Thymus (tissue), 11 donors: ENCODE data around the gene MTSS2. TPM values are rescaled to one million over a fixed set of nuclear protein-coding genes. Genes with fewer than 3 reads are reported as not detected.

Source experiments
- DNase-seq, 9 donors: peaks; one replicate each; pipeline ENCODE4 v3.0.0-alpha.2; 2013; ENCODE audit warnings: low spot score in 9 of 9, low read depth in 6 of 9, missing footprints in 1 of 9
- H3K27ac ChIP-seq, 2 donors: one replicate each; pipeline ENCODE4 v1.5.1; 2013; ENCODE audit warnings: control low read depth in 1 of 2, low read depth in 1 of 2, low read length in 1 of 2, mild to moderate bottlenecking in 1 of 2, moderate library complexity in 1 of 2
- H3K27me3 ChIP-seq, 2 donors: one replicate each; pipeline ENCODE4 v1.5.1; 2013; ENCODE audit warnings: low read length in 1 of 2; ENCODE audit not compliant: control insufficient read depth in 2 of 2, insufficient read depth in 1 of 2
- H3K36me3 ChIP-seq, 2 donors: one replicate each; pipeline ENCODE4 v1.5.1; 2013; ENCODE audit warnings: low read length in 1 of 2, mild to moderate bottlenecking in 1 of 2, moderate library complexity in 1 of 2; ENCODE audit not compliant: control insufficient read depth in 2 of 2, insufficient read depth in 2 of 2
- H3K4me1 ChIP-seq, 2 donors: one replicate each; pipeline ENCODE4 v1.5.1; 2013; ENCODE audit warnings: low read length in 2 of 2; ENCODE audit not compliant: control insufficient read depth in 2 of 2, insufficient read depth in 2 of 2
- H3K4me3 ChIP-seq, 2 donors: one replicate each; pipeline ENCODE4 v1.5.1; 2013; ENCODE audit warnings: low read length in 2 of 2, control low read depth in 1 of 2, mild to moderate bottlenecking in 1 of 2
- H3K9me3 ChIP-seq, 2 donors: one replicate each; pipeline ENCODE4 v1.5.1; 2013; ENCODE audit warnings: low read length in 1 of 2, mild to moderate bottlenecking in 1 of 2; ENCODE audit not compliant: control insufficient read depth in 2 of 2, insufficient read depth in 1 of 2
- WGBS: extraction: QIAGEN DNeasy Blood & Tissue Kit; methylation state at CpG from one replicate; pipeline ENCODE4 v1.1.7; 2013; 5-methylcytosine and 5-hydroxymethylcytosine counted together
- polyA plus RNA-seq: library from polyadenylated mRNA; stranded (reverse); fragments of 200-250 nt; gene quantifications from one replicate; pipeline ENCODE4 v1.2.3, GENCODE V29; 2013
- total RNA-seq: library from RNA; stranded (reverse); fragments of 120-200 nt; gene quantifications from one replicate; pipeline ENCODE4 v1.2.4, GENCODE V29; 2013
- donor health status: healthy.

The MTSS2 gene
- total and polyA plus RNA-seq, 2 donors, result 12.0 to 36.4 TPM

GRCh38 chr16:70661918-70662641 is 23.8 kb downstream of the MTSS2 start:
- DNase-seq, result no peak
- peaks cover 47 to 48% of the 10 kb centered on the region in 2 donors for H3K36me3 ChIP-seq
- H3K4me1 ChIP-seq, result no peaks in the 10 kb centered on the region
- WGBS, result 87% methylated on average over 21 of the region's 21 CpGs
- H3K4me3 ChIP-seq, result no peak overlapping the region
- H3K27ac ChIP-seq, result no peak overlapping the region
- H3K27me3 ChIP-seq, result no peaks in the 10 kb centered on the region
- no peaks in the 10 kb centered on the region for H3K9me3 ChIP-seq

- peaks cover 41 to 45% of the 10 kb centered on the region in 2 donors for H3K36me3 ChIP-seq
- H3K4me3 ChIP-seq, result no peak overlapping the region
- H3K27me3 ChIP-seq, result no peaks in the 10 kb centered on the region
- H3K4me1 ChIP-seq, result no peaks in the 10 kb centered on the region
- 94% methylated on average over 17 of the region's 17 CpGs for WGBS
- no peak overlapping the region for H3K27ac ChIP-seq
- no peak for DNase-seq
- H3K9me3 ChIP-seq, result no peaks in the 10 kb centered on the region
Measured at GRCh38 chr16:70661534-70661917, 24.3 kb downstream of the MTSS2 start.

- H3K27ac ChIP-seq, result no peak overlapping the region
- WGBS, result 89% methylated on average over 7 of the region's 7 CpGs
- H3K27me3 ChIP-seq, result no peaks in the 10 kb centered on the region
- peaks cover 34 to 38% of the 10 kb centered on the region in 2 donors for H3K36me3 ChIP-seq
- H3K4me1 ChIP-seq, result no peaks in the 10 kb centered on the region
- no peaks in the 10 kb centered on the region for H3K9me3 ChIP-seq
- no peak overlapping the region for H3K4me3 ChIP-seq
- no peak for DNase-seq
Measured at GRCh38 chr16:70660672-70661350, 25.0 kb downstream of the MTSS2 start.

- no peak for DNase-seq
- no peaks in the 10 kb centered on the region for H3K4me1 ChIP-seq
- 87% methylated on average over 16 of the region's 16 CpGs for WGBS
- no peaks in the 10 kb centered on the region for H3K9me3 ChIP-seq
- no peak overlapping the region for H3K27ac ChIP-seq
- H3K4me3 ChIP-seq, result no peak overlapping the region
- no peaks in the 10 kb centered on the region for H3K27me3 ChIP-seq
- H3K36me3 ChIP-seq, result peaks cover 27 to 31% of the 10 kb centered on the region in 2 donors
Measured at GRCh38 chr16:70659953-70660671, 25.7 kb downstream of the MTSS2 start.

- WGBS, result 96% methylated on average over 12 of the region's 12 CpGs
- H3K36me3 ChIP-seq, result peaks cover 22 to 25% of the 10 kb centered on the region in 2 donors
- no peak for DNase-seq
Measured at GRCh38 chr16:70659546-70659945, 26.3 kb downstream of the MTSS2 start.

GRCh38 chr16:70658921-70659320 is 26.9 kb downstream of the MTSS2 start:
- no peak overlapping the region for H3K27ac ChIP-seq
- DNase-seq, result no peak
- H3K4me1 ChIP-seq, result peaks cover 0 to 3% of the 10 kb centered on the region in 2 donors
- H3K9me3 ChIP-seq, result no peaks in the 10 kb centered on the region
- no peaks in the 10 kb centered on the region for H3K27me3 ChIP-seq
- H3K36me3 ChIP-seq, result peaks cover 16 to 19% of the 10 kb centered on the region in 2 donors
- 95% methylated on average over 5 of the region's 5 CpGs for WGBS
- no peak overlapping the region for H3K4me3 ChIP-seq

More at GRCh38 chr16:70659546-70659945, 26.3 kb downstream of the MTSS2 start:
- no peak overlapping the region for H3K27ac ChIP-seq
- H3K4me3 ChIP-seq, result no peak overlapping the region
- H3K27me3 ChIP-seq, result no peaks in the 10 kb centered on the region
- H3K9me3 ChIP-seq, result no peaks in the 10 kb centered on the region
- H3K4me1 ChIP-seq, result no peaks in the 10 kb centered on the region

- DNase-seq, result no peak
- Histone ChIP-seq H3K27me3 (no peaks in the 10 kb centered on the region), H3K4me3 (no peak overlapping the region), H3K36me3 (peaks cover 7 to 9% of the 10 kb centered on the region in 2 donors), H3K27ac (no peak overlapping the region), H3K4me1 (peaks cover 0 to 4% of the 10 kb centered on the region in 2 donors), H3K9me3 (no peaks in the 10 kb centered on the region)
- WGBS, result 88% methylated on average over 7 of the region's 7 CpGs
Measured at GRCh38 chr16:70657956-70658355, 27.9 kb downstream of the MTSS2 start.

- H3K27me3 ChIP-seq, result no peaks in the 10 kb centered on the region
- no peak overlapping the region for H3K4me3 ChIP-seq
- no peak for DNase-seq
- 89% methylated on average over 22 of the region's 22 CpGs for WGBS
- H3K36me3 ChIP-seq, result peaks cover 0 to 5% of the 10 kb centered on the region in 2 donors
- H3K4me1 ChIP-seq, result peaks cover 0 to 4% of the 10 kb centered on the region in 2 donors
- no peak overlapping the region for H3K27ac ChIP-seq
- no peaks in the 10 kb centered on the region for H3K9me3 ChIP-seq
Measured at GRCh38 chr16:70656712-70657263, 29.1 kb downstream of the MTSS2 start.
